HL-60 (cell line): ENCODE data around the gene GFPT2.

Experiments used
- DNase-seq, 2 experiments: peaks; one replicate each; pipeline ENCODE4 v3.0.0-alpha.2; 2010 to 2020; ENCODE audit warnings: low read depth in 1 of 2, low spot score in 1 of 2
- H3K27ac ChIP-seq: fragments of 250-450 bp; sonication (Bioruptor Pico); replicated peaks from 2 replicates; pipeline ENCODE4 v1.5.1; 2020; ENCODE audit warnings: mild to moderate bottlenecking, moderate library complexity
- H3K27me3 ChIP-seq: fragments of 250-450 bp; sonication (Bioruptor Pico); 2 replicates; pipeline ENCODE4 v1.5.1; 2021; ENCODE audit warnings: mild to moderate bottlenecking, moderate library complexity; ENCODE audit not compliant: insufficient read depth, poor library complexity, severe bottlenecking
- H3K4me3 ChIP-seq: replicated peaks from 2 replicates; pipeline ENCODE4 v1.5.1; 2011; ENCODE audit warnings: mild to moderate bottlenecking, control low read depth, low read length; ENCODE audit not compliant: insufficient read depth
- GABPA ChIP-seq: IDR thresholded peaks from 2 replicates; pipeline ENCODE4 v1.6.1; 2012; ENCODE audit warnings: low read depth
- POLR2AphosphoS5 ChIP-seq: IDR thresholded peaks from 2 replicates; pipeline ENCODE4 v1.6.1; 2012; ENCODE audit warnings: low read depth
- SPI1 ChIP-seq: IDR thresholded peaks from 2 replicates; pipeline ENCODE4 v1.6.1; 2012; ENCODE audit warnings: low read depth, mild to moderate bottlenecking, borderline replicate concordance
- TF ChIP-seq, protein P1 (sequence below): IDR thresholded peaks from one replicate; pipeline ENCODE4 v1.5.1; 2011; ENCODE audit warnings: low read length, control low read depth, inconsistent platforms; ENCODE audit not compliant: insufficient read depth
- TF ChIP-seq, protein P2 (sequence below): IDR thresholded peaks from 2 replicates; pipeline ENCODE4 v1.6.1; 2012; ENCODE audit warnings: low read depth; ENCODE audit not compliant: insufficient replicate concordance

GFPT2 gene

DNA sequence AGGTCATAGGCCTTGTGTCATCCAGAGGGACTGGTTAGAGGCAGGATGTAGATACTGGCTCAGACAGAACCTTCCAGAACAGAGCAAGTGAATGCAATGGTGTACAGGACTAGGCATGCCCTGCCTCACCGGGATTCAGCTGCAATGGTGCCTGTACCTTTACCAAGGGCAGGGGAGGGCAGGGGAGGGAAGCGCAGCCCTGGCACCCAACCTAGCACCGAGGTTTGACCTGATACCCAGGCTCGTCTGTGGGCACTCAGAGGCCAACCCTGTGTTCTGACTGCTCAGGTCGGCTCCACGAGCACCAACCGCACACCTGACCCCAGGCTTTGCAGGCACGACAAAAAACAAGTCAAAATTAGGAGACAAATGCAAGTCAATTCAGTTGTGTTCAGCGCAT lies 47.3 kb upstream of the GFPT2 start:
- H3K4me3 ChIP-seq, result no peak overlapping the region
- H3K27ac ChIP-seq, result no peak overlapping the region
- no peak for DNase-seq
- TF ChIP-seq GABPA (no peak), SPI1 (no peak), POLR2AphosphoS5 (no peak)
- TF ChIP-seq, protein P1, sequence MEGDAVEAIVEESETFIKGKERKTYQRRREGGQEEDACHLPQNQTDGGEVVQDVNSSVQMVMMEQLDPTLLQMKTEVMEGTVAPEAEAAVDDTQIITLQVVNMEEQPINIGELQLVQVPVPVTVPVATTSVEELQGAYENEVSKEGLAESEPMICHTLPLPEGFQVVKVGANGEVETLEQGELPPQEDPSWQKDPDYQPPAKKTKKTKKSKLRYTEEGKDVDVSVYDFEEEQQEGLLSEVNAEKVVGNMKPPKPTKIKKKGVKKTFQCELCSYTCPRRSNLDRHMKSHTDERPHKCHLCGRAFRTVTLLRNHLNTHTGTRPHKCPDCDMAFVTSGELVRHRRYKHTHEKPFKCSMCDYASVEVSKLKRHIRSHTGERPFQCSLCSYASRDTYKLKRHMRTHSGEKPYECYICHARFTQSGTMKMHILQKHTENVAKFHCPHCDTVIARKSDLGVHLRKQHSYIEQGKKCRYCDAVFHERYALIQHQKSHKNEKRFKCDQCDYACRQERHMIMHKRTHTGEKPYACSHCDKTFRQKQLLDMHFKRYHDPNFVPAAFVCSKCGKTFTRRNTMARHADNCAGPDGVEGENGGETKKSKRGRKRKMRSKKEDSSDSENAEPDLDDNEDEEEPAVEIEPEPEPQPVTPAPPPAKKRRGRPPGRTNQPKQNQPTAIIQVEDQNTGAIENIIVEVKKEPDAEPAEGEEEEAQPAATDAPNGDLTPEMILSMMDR, result no peak
- TF ChIP-seq, protein P2, sequence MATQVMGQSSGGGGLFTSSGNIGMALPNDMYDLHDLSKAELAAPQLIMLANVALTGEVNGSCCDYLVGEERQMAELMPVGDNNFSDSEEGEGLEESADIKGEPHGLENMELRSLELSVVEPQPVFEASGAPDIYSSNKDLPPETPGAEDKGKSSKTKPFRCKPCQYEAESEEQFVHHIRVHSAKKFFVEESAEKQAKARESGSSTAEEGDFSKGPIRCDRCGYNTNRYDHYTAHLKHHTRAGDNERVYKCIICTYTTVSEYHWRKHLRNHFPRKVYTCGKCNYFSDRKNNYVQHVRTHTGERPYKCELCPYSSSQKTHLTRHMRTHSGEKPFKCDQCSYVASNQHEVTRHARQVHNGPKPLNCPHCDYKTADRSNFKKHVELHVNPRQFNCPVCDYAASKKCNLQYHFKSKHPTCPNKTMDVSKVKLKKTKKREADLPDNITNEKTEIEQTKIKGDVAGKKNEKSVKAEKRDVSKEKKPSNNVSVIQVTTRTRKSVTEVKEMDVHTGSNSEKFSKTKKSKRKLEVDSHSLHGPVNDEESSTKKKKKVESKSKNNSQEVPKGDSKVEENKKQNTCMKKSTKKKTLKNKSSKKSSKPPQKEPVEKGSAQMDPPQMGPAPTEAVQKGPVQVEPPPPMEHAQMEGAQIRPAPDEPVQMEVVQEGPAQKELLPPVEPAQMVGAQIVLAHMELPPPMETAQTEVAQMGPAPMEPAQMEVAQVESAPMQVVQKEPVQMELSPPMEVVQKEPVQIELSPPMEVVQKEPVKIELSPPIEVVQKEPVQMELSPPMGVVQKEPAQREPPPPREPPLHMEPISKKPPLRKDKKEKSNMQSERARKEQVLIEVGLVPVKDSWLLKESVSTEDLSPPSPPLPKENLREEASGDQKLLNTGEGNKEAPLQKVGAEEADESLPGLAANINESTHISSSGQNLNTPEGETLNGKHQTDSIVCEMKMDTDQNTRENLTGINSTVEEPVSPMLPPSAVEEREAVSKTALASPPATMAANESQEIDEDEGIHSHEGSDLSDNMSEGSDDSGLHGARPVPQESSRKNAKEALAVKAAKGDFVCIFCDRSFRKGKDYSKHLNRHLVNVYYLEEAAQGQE, result no peak
- no peaks in the 10 kb centered on the region for H3K27me3 ChIP-seq

DNA sequence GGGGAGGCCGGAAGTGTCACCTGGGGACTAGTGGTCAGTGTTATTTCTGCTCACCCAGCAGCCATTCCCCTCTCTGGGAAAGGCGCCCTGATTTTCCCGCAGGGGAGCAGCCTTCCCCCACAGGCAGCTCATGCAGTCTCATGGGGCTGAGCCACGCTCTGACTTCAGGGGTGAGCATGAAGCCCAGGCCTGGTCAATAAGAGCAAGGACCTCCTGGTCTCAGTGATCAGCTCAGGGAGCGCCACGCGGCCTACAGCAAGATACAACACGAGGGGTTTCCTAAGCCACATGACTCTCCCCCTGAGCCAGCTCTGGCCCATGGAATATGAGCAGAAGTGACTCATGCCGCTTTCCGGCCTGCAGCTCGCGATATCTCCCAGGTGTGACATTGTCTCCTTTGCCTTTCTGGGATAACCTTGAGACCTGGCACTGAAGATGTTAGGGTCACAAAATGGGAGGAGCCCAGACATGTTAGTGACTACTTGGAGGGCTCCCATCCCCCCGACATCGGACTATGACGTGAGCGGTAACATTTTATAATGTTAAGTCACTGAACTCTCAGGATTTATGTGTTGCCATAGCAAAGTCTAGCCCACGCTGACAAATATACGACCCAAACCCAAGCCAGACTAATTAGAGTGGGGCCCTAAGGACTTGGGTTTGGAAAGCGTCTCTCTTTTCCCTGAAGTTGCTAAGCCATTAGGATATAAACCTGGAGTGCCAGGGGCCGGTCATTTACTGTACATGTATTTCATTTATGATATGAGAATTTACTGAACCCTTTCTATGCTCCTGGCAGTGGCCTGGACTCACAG lies 46.5 kb upstream of the GFPT2 start:
- H3K4me3 ChIP-seq, result no peak overlapping the region
- H3K27me3 ChIP-seq, result no peaks in the 10 kb centered on the region
- TF ChIP-seq, protein P1, result no peak
- TF ChIP-seq SPI1, result no peak
- no peak for DNase-seq
- H3K27ac ChIP-seq, result no peak overlapping the region

DNA sequence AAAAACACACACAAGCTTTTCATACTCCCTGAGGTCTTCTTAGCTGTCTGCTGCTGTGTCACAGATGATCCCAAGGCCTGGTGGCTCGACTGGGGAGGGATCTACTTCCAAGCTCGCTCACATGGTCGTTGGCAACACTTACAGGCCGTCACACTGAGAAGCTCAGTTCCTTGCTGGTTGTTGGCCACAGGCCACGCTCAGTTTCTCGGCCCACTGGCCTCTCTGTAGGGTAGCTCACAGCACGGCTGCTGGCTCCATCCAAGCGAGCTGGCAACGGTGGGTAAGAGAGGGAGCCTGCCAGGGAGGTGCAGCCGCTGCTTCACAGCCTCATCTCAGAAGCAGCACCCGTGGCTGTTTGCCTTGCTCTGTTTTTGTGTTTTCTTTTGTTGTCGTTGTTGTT lies 43.8 kb upstream of the GFPT2 start:
- no peak for DNase-seq
- no peaks in the 10 kb centered on the region for H3K27me3 ChIP-seq
- H3K4me3 ChIP-seq, result no peak overlapping the region

More for the DNA sequence above, 43.8 kb upstream of the GFPT2 start:
- no peak for TF ChIP-seq SPI1
- TF ChIP-seq, protein P2, result no peak
- no peak for TF ChIP-seq POLR2AphosphoS5
- TF ChIP-seq, protein P1, result no peak
- no peak for TF ChIP-seq GABPA
- H3K27ac ChIP-seq, result no peak overlapping the region
